Ishikawa (cell line): ENCODE results near the gene HBE1.

Source experiments
- CEBPB ChIP-seq: IDR thresholded peaks from 2 replicates; pipeline ENCODE4 v1.6.1; 2012
- CREB1 ChIP-seq: IDR thresholded peaks from 2 replicates; pipeline ENCODE4 v1.6.1; 2012; ENCODE audit warnings: low read depth
- EGR1 ChIP-seq: IDR thresholded peaks from 2 replicates; pipeline ENCODE4 v1.6.1; 2012
- EP300 ChIP-seq: IDR thresholded peaks from 2 replicates; pipeline ENCODE4 v1.6.1; 2012; ENCODE audit warnings: borderline replicate concordance
- FOXM1 ChIP-seq: IDR thresholded peaks from 2 replicates; pipeline ENCODE4 v1.6.1; 2012; ENCODE audit warnings: low read depth, borderline replicate concordance
- MAX ChIP-seq: IDR thresholded peaks from 2 replicates; pipeline ENCODE4 v1.6.1; 2012
- NFIC ChIP-seq: IDR thresholded peaks from 2 replicates; pipeline ENCODE4 v1.6.1; 2012
- RAD21 ChIP-seq: IDR thresholded peaks from 2 replicates; pipeline ENCODE4 v1.6.1; 2012; ENCODE audit warnings: low read depth
- REST ChIP-seq: IDR thresholded peaks from 2 replicates; pipeline ENCODE4 v1.6.1; 2012; ENCODE audit warnings: low read depth, mild to moderate bottlenecking
- TAF1 ChIP-seq: IDR thresholded peaks from 2 replicates; pipeline ENCODE4 v1.6.1; 2012; ENCODE audit warnings: low read depth, mild to moderate bottlenecking
- TCF12 ChIP-seq: IDR thresholded peaks from 2 replicates; pipeline ENCODE4 v1.6.1; 2012; ENCODE audit warnings: low read depth
- TEAD4 ChIP-seq: IDR thresholded peaks from 2 replicates; pipeline ENCODE4 v1.6.1; 2012
- USF1 ChIP-seq: IDR thresholded peaks from 2 replicates; pipeline ENCODE4 v1.6.1; 2012
- YY1 ChIP-seq: IDR thresholded peaks from 2 replicates; pipeline ENCODE4 v1.6.1; 2012; ENCODE audit warnings: low read depth
- ZBTB7A ChIP-seq: IDR thresholded peaks from 2 replicates; pipeline ENCODE4 v1.6.1; 2012; ENCODE audit warnings: low read depth

HBE1 gene

GRCh38 chr11:5276697-5277096 is 7.0 kb upstream of the HBE1 start:
- TF ChIP-seq USF1 (no peak), TCF12 (no peak), TAF1 (no peak), CEBPB (no peak), EGR1 (no peak), REST (no peak)

- TF ChIP-seq EP300 (no peak), CEBPB (no peak), TEAD4 (no peak), EGR1 (no peak), RAD21 (no peak), ZBTB7A (no peak), TAF1 (no peak), YY1 (no peak), REST (no peak), TCF12 (no peak), USF1 (no peak), NFIC (no peak), CREB1 (no peak), FOXM1 (no peak), MAX (no peak)
Measured at GRCh38 chr11:5275369-5276110, 5.8 kb upstream of the HBE1 start.

- no peak for TF ChIP-seq USF1
- no peak for TF ChIP-seq REST
- TF ChIP-seq TEAD4 = no peak
- TF ChIP-seq CEBPB = no peak
Measured at GRCh38 chr11:5274395-5274794, 4.7 kb upstream of the HBE1 start.

GRCh38 chr11:5272395-5273017 is 2.8 kb upstream of the HBE1 start:
- TF ChIP-seq RAD21 (no peak), CEBPB (no peak), USF1 (no peak), TCF12 (no peak), EGR1 (no peak), YY1 (no peak), REST (no peak), FOXM1 (no peak), EP300 (no peak), NFIC (no peak), MAX (no peak), ZBTB7A (no peak), TAF1 (no peak), CREB1 (no peak), TEAD4 (no peak)
